SK-N-SH treated with all-trans-retinoic acid at 6 μM for 48 hours (cell line): ENCODE measurements around the gene TSPAN3.

Source experiments
- ARNTL ChIP-seq: fragments of 450-650 bp; formaldehyde crosslinking; IDR thresholded peaks from 2 replicates; pipeline ENCODE4 v1.5.0; 2020; ENCODE audit warnings: low read depth, mild to moderate bottlenecking, moderate library complexity, borderline replicate concordance
- CREB5 ChIP-seq: fragments of 250-450 bp; sonication (Bioruptor Pico); IDR thresholded peaks from 2 replicates; pipeline ENCODE4 v1.5.1; 2020; ENCODE audit warnings: low read depth, mild to moderate bottlenecking, moderate library complexity
- OSR1 ChIP-seq: fragments of 250-450 bp; sonication (Bioruptor Pico); IDR thresholded peaks from 2 replicates; pipeline ENCODE4 v1.8.0; 2022; ENCODE audit warnings: moderate library complexity, mild to moderate bottlenecking, inconsistent platforms
- PPARA ChIP-seq: fragments of 250-450 bp; sonication (Bioruptor Pico); IDR thresholded peaks from 2 replicates; pipeline ENCODE4 v1.5.0; 2020; ENCODE audit warnings: mild to moderate bottlenecking, borderline replicate concordance
- ZC3H10 ChIP-seq: fragments of 250-450 bp; sonication (Bioruptor Pico); IDR thresholded peaks from 2 replicates; pipeline ENCODE4 v1.5.1; 2021; ENCODE audit warnings: mild to moderate bottlenecking, moderate library complexity
- ZFP3 ChIP-seq: fragments of 250-450 bp; sonication (Bioruptor Pico); IDR thresholded peaks from 2 replicates; pipeline ENCODE4 v1.5.0; 2020; ENCODE audit warnings: mild to moderate bottlenecking, moderate library complexity
- ZFP30 ChIP-seq: fragments of 450-650 bp; formaldehyde crosslinking; IDR thresholded peaks from 2 replicates; pipeline ENCODE4 v1.5.0; 2022; ENCODE audit warnings: mild to moderate bottlenecking, moderate library complexity
- ZNF8 ChIP-seq: fragments of 450-650 bp; formaldehyde crosslinking; IDR thresholded peaks from 2 replicates; pipeline ENCODE4 v1.5.0; 2020; ENCODE audit warnings: mild to moderate bottlenecking, moderate library complexity

GRCh38 chr15:77096541-77096940 is 25.6 kb upstream of the TSPAN3 start:
- TF ChIP-seq ZFP3 (CRISPR knock-in tag) (no peak), ARNTL (no peak), CREB5 (CRISPR knock-in tag) (no peak), PPARA (CRISPR knock-in tag) (no peak), OSR1 (CRISPR knock-in tag) (no peak), ZC3H10 (CRISPR knock-in tag) (no peak), ZFP30 (CRISPR knock-in tag) (no peak), ZNF8 (CRISPR knock-in tag) (no peak)
